Measurements from ENCODE around the gene MYO1G.

MYO1G gene

GRCh38 chr7:44966731-44967538, 11.9 kb downstream of the MYO1G start:
- DNase-seq (ENCODE audit: extremely low read depth, low read depth), result no peak
- TF ChIP-seq, protein P1, sequence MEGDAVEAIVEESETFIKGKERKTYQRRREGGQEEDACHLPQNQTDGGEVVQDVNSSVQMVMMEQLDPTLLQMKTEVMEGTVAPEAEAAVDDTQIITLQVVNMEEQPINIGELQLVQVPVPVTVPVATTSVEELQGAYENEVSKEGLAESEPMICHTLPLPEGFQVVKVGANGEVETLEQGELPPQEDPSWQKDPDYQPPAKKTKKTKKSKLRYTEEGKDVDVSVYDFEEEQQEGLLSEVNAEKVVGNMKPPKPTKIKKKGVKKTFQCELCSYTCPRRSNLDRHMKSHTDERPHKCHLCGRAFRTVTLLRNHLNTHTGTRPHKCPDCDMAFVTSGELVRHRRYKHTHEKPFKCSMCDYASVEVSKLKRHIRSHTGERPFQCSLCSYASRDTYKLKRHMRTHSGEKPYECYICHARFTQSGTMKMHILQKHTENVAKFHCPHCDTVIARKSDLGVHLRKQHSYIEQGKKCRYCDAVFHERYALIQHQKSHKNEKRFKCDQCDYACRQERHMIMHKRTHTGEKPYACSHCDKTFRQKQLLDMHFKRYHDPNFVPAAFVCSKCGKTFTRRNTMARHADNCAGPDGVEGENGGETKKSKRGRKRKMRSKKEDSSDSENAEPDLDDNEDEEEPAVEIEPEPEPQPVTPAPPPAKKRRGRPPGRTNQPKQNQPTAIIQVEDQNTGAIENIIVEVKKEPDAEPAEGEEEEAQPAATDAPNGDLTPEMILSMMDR (IDR thresholded peaks at IDR 0.05; ENCODE audit: low read depth, low read length), result no peak

DNA sequence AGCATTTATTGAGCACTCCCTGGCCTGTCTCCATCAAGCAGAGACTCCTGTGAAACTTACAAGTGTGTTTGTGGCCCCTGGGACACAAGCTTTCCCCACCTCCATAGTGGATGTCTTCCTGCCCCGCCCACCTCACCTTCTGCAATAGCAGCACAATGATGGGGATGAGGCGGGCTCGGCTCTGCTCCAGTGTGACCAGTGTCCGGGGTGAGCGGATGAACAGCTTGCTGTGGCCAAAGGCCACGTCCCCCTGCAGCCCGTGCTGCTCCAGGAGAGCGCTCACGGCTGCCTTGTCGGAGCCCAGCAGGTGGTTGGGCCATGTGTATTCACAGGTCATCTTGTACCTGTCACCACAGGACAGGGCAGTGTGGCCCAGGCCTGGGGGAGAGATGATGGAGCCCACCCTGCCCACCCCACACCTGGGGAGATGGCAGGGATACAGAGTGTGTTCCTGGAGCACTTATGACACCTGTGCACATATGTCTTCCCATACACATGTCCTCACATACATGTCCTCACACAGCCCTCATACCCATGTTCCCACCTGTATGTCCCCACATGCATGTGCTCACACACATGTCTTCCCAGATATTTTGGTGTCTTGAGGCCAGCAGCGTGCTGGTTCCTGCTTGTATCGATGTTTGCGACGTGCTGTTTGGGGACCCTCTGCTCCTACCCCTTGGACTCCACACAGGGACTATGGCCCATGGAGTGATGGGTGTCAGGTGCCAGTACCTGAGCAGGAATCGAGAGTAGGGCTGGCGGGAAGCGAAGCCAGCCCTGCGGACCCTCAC, 12.7 kb downstream of the MYO1G start:
- no peak for DNase-seq (ENCODE audit: extremely low read depth, low read depth)
- TF ChIP-seq, protein P1 (IDR thresholded peaks at IDR 0.05; ENCODE audit: low read depth, low read length), result no peak

DNA sequence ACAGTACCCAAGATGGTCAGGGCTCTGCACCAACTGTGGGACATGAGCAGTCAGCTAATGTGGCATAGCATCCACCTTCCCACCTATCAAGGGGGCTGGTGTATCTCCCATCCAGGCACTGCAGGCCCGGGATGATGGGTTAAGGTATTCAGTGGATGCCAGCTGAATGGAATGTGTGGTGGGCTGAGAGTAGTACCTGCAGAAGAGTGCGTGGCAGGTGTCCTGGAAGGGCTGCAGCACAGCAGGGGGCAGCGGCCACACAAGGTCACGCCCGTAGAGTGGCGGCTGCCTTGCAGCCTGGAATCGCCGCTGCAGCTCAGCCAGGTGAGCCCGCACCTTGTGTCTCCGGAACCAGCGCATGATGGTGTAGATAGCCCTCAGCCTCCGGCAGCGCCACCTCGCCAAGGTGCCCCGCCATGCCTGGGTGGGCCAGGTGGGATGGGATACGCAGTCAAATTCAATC, 13.3 kb downstream of the MYO1G start:
- TF ChIP-seq, protein P1 (IDR thresholded peaks at IDR 0.05; ENCODE audit: low read depth, low read length), result no peak
- no peak for DNase-seq (ENCODE audit: extremely low read depth, low read depth)

DNA sequence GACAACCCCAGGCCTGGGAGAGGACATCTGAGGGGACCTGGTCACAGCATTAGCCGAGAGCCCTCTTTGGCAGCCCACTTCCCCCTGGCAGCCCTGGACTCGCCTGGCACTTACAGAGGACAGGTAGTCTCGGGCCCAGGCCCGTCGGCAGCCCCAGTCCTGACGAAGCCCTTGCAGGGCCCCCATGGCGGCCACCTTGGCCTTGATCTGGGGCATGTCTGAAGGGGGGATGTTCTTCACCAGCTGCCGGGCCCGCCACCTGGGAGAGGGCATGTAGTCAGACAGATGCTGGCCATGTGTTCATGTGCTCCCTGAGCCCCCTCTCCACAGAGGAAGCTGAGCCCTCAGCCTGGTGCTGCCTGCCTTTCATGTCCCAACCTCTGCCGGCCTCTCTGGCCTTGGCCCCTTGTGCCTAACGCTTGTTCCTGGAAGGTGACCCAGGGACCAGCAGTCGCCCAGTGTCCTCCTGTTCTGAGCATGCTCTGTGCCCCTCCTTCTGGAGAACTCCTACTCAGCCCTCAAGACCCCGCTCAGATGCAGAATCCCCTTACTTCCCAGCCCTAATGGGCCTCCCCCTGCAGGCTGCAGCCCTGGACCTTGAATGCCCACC, 13.9 kb downstream of the MYO1G start:
- TF ChIP-seq, protein P1 (IDR thresholded peaks at IDR 0.05; ENCODE audit: low read depth, low read length), result no peak
- no peak for DNase-seq (ENCODE audit: extremely low read depth, low read depth)

DNA sequence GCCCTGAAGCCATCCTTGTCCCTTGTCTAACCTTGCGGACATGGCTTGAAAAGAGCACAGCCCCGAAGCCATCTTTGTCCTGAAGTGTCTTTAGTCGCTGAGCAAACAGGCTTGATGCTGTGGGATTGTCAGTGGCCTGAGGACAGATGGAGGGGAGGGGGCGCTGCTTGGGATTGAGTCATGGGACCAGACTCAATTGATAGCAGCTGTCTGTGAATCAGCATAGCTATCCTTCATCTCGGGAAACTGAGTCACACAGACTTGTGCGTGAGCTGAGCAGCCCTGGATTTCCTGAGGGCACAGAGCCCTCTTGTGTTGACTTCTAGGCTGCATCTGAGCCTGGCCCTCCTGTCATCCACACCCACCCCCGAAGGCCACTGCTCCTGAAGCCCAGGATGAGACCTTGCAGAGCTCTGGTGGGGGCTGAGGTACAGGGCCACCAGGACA, 14.4 kb downstream of the MYO1G start:
- TF ChIP-seq, protein P1 (IDR thresholded peaks at IDR 0.05; ENCODE audit: low read depth, low read length), result no peak; the same call in 1 of the 2 replicates
- no peak for DNase-seq (ENCODE audit: extremely low read depth, low read depth)

GRCh38 chr7:44963364-44964290, 15.2 kb downstream of the MYO1G start:
- DNase-seq (ENCODE audit: extremely low read depth, low read depth), result no peak
- TF ChIP-seq, protein P1 (IDR thresholded peaks at IDR 0.05; ENCODE audit: low read depth, low read length), result no peak
